ENCODE data around the gene KCTD19.

DNA sequence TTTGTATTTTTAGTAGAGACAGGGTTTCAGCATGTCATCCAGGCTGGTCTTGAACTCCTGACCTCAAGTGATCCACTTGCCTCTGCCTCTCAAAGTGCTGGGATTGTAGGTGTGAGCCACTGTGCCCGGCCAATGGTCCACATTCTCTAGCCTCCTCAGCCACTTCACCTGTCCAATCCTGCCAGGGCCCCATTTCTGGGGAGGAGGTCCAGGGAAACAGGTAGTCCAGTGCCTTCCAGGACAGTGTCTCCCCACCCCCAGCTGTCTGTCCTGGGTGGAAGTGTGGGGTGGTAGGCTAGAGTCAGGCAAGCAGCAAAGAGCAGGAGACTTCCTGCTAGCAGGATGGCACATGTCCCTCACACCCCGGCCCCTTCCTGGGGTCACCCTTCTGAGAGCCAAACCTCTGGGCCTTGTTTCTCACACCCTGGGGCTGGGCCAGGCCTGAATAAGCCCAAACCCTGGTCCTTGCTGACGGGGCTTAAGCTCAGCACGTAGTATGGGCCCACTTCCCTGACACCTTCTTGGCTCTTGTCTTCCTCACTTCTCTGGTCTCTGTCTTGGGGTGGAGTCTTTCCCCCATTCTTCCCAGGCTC, 84.3 kb downstream of the KCTD19 start:
- no peak for TF ChIP-seq EZH2 (IDR thresholded peaks at IDR 0.05; ENCODE audit: low read length)
- TF ChIP-seq, protein P1, sequence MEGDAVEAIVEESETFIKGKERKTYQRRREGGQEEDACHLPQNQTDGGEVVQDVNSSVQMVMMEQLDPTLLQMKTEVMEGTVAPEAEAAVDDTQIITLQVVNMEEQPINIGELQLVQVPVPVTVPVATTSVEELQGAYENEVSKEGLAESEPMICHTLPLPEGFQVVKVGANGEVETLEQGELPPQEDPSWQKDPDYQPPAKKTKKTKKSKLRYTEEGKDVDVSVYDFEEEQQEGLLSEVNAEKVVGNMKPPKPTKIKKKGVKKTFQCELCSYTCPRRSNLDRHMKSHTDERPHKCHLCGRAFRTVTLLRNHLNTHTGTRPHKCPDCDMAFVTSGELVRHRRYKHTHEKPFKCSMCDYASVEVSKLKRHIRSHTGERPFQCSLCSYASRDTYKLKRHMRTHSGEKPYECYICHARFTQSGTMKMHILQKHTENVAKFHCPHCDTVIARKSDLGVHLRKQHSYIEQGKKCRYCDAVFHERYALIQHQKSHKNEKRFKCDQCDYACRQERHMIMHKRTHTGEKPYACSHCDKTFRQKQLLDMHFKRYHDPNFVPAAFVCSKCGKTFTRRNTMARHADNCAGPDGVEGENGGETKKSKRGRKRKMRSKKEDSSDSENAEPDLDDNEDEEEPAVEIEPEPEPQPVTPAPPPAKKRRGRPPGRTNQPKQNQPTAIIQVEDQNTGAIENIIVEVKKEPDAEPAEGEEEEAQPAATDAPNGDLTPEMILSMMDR (optimal IDR thresholded peaks at IDR 0.05 in 1 of 3, IDR thresholded peaks at IDR 0.05 in 1 of 3, conservative IDR thresholded peaks at IDR 0.05 in 1 of 3; ENCODE audit: extremely low read depth in 1 of 3, insufficient read depth in 2 of 3, low read length in 3 of 3), result no peak

Measured in keratinocyte (primary cell).